Activated CD4-positive, CD25-positive, alpha-beta regulatory T cell treated with anti-CD3 and anti-CD28 coated beads, Interleukin-2, amount 50 U/mL, for 16 hours (primary cell): ENCODE measurements around the gene DRAXIN.

Experiments
- DNase-seq: peaks from one replicate; pipeline ENCODE4 v3.0.0-alpha.2; 2020; ENCODE audit warnings: low read depth, low spot score

Gene DRAXIN

GRCh38 chr1:11688506-11688905 lies 3.0 kb upstream of the DRAXIN start:
- DNase-seq: no peak

GRCh38 chr1:11690397-11691301 lies 861 bp upstream of the DRAXIN start:
- DNase-seq: no peak

GRCh38 chr1:11691928-11692711 lies 610 bp downstream of the DRAXIN start:
- DNase-seq: no peak

GRCh38 chr1:11693024-11693590 lies 1.6 kb downstream of the DRAXIN start:
- DNase-seq: no peak

- no peak for DNase-seq
These were observed 2.4 kb downstream of the DRAXIN start for GRCh38 chr1:11693917-11694316.

- DNase-seq: no peak
These were observed 4.4 kb downstream of the DRAXIN start for GRCh38 chr1:11695861-11696260.

- no peak for DNase-seq
These were observed 5.8 kb downstream of the DRAXIN start for GRCh38 chr1:11697188-11697892.

GRCh38 chr1:11697893-11698210 lies 6.3 kb downstream of the DRAXIN start:
- no peak for DNase-seq

- no peak for DNase-seq
These were observed 9.3 kb downstream of the DRAXIN start for GRCh38 chr1:11700601-11701467.

- no peak for DNase-seq
These were observed 10.0 kb downstream of the DRAXIN start for GRCh38 chr1:11701551-11701961.

GRCh38 chr1:11701981-11702803 lies 10.7 kb downstream of the DRAXIN start:
- no peak for DNase-seq

GRCh38 chr1:11703357-11704193 lies 12.1 kb downstream of the DRAXIN start:
- DNase-seq: no peak

GRCh38 chr1:11704194-11704529 lies 12.7 kb downstream of the DRAXIN start:
- DNase-seq: no peak

- DNase-seq: no peak
These were observed 13.4 kb downstream of the DRAXIN start for GRCh38 chr1:11704691-11705475.

- no peak for DNase-seq
These were observed 14.1 kb downstream of the DRAXIN start for GRCh38 chr1:11705596-11705995.

- no peak for DNase-seq
These were observed 14.8 kb downstream of the DRAXIN start for GRCh38 chr1:11706292-11706691.

GRCh38 chr1:11707621-11708276 lies 16.2 kb downstream of the DRAXIN start:
- no peak for DNase-seq
